ENCODE results near the gene TREX2.

- TF ChIP-seq CTCF (IDR thresholded peaks at IDR 0.05) (no peak), EP300 (IDR thresholded peaks at IDR 0.05) (no peak), POLR2A (IDR thresholded peaks at IDR 0.05) (no peak)
Observed at GRCh38 chrX:153465691-153466380, 20.0 kb upstream of the TREX2 start.

Data from gastroesophageal sphincter (tissue), 3 donors.